SW 1271 (cell line): Measurements from ENCODE around the gene NISCH.
"Not testable (repeated sequence)": the region's sequence is repeated elsewhere in the genome, so short reads cannot be mapped to it uniquely, and the experiment has no call there.

Experiments used
- DNase-seq, 2 experiments: peaks; one replicate each; lab custom pipeline; 2025; lab: John Stamatoyannopoulos, UW

The NISCH gene

DNA sequence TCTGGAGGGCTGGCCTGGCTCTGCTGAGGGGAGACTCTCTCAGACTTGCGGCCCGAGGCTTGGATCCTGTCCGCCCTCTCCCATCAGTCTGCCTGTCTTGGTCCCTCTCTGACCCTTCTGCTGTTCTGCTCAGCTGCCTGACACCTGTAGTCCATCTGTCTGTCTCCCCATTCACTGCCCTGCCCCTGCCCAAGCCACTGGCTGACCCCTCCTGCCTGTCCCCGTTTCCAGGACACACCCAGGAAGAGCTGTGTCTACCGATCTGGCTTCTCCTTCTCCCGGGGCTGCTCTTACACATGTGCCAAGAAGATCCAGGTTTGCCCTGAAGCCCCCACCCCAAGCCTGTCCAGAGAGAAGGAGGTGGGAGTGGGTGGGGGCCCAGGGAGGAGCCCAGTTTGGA is 59.8 kb downstream of the NISCH start:
- no peak for DNase-seq

DNA sequence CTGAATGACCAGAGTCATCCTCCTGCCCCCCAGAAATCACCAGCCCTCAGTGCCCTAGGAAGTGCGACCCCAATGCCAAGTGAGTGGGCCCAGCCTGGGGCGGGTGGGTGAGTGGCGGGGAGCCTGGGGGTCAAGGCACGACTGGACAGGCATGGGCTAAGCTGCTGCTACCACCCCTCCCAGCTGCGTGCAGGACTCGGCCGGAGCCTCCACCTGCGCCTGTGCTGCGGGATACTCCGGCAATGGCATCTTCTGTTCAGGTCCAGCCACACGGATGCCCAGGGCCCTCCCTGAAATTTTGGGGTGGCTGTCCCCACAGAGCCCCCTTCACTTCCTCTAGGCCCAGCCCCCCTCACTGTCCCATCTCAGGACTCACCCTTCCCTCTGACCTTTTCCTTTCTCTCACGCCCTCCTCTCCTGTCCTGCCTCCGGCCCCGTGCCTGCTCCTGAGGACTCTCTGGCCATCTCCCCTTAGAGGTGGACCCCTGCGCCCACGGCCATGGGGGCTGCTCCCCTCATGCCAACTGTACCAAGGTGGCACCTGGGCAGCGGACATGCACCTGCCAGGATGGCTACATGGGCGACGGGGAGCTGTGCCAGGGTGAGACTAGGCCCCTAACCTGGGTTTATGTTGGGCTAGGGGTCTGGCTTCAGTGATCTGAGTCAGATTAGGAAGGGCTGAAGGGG is 61.2 kb downstream of the NISCH start:
- DNase-seq, result no peak

DNA sequence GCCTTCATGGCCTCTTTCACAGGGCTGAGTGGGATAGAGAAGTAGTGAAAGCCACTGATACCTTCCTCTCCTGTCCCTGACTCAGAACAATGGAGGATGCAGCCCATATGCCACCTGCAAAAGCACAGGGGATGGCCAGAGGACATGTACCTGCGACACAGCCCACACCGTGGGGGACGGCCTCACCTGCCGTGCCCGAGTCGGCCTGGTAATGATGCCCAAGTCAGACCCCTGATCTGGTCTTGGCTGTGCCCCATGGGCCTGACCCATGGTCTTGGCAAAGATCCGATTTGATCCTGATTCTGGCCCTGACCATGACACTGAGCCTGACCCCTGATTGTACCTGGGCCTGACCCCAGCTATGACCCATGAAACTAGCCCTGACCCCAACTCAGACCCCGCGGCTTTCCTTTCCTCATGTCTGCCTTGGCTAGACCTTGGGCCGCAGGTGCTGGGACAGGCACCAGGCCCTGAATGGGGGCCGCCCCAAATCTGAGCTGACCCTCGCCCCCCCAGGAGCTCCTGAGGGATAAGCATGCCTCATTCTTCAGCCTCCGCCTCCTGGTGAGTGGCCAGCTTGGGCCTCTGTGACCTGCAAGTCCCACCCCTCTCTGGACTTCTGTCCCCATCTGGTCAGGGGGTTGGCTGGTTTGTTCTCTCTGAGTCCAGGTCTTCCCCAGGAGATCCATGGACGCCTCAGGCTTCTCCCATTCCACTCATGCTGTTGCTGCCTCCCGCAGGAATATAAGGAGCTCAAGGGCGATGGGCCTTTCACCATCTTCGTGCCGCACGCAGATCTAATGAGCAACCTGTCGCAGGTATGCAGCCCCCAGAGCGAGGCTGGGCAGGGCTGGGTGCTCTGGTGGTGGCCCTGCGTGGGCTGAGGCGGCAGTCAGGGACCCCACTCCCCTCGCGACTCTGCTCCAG is 62.7 kb downstream of the NISCH start:
- no peak for DNase-seq

- no peak for DNase-seq
Measured at GRCh38 chr3:52518723-52519444, 63.5 kb downstream of the NISCH start.

- DNase-seq, result no peak
Measured at GRCh38 chr3:52519445-52520140, 64.2 kb downstream of the NISCH start.

DNA sequence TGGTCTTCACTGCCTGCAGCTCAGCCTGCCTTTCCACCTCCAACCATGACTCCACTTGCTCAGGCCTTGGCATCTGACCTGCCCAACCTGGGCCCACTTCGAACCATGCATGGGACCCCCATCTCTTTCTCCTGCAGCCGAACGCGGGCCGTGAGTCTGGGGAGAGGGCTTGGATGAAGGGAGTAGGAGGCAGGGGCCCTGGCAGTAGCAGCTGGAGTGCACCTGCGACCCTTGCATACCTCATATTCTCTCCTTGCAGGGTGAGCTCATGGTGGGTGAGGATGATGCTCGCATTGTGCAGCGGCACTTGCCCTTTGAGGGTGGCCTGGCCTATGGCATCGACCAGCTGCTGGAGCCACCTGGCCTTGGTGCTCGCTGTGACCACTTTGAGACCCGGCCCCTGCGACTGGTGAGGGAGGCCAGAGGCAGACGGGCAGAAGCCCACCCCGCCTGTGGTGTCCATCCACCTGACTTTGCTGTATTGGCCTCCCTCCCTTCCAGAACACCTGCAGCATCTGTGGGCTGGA is 64.8 kb downstream of the NISCH start:
- DNase-seq, result no peak

DNA sequence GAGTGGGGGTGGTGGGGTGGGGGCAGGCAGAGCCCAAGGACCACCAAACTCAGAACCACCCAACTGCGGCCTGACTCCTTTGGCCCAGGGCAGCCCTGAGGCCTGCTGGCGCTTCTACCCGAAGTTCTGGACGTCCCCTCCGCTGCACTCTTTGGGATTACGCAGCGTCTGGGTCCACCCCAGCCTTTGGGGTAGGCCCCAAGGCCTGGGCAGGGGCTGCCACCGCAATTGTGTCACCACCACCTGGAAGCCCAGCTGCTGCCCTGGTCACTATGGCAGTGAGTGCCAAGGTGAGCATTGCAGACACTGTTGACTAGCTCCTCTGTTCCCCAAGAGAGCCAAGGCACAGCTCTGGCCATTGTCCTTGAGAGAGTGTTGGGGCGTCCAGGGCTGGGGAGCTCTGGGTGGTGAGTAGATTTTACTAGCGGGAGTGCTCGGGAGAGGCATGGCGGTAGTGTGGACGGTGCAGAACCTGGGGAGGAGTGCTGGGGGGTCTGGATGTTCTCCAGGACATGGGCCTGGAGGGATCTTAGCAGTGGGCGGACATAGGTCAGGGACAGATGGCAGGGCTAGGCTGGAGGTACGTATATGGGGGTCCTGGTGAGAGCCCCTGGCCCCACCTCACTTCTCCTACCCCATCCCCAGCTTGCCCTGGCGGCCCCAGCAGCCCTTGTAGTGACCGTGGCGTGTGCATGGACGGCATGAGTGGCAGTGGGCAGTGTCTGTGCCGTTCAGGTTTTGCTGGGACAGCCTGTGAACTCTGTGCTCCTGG is 65.5 kb downstream of the NISCH start:
- DNase-seq, result no peak

- no peak for DNase-seq
Measured at GRCh38 chr3:52521488-52521824, 66.1 kb downstream of the NISCH start.

GRCh38 chr3:52521881-52522650 is 66.7 kb downstream of the NISCH start:
- DNase-seq, result no peak

GRCh38 chr3:52522651-52523251 is 67.3 kb downstream of the NISCH start:
- DNase-seq, result no peak

- no peak for DNase-seq
Measured at GRCh38 chr3:52523386-52524257, 68.2 kb downstream of the NISCH start.

- no peak for DNase-seq
Measured at GRCh38 chr3:52524258-52524751, 68.9 kb downstream of the NISCH start.

- DNase-seq, result no peak
Measured at GRCh38 chr3:52524752-52525679, 69.6 kb downstream of the NISCH start.

DNA sequence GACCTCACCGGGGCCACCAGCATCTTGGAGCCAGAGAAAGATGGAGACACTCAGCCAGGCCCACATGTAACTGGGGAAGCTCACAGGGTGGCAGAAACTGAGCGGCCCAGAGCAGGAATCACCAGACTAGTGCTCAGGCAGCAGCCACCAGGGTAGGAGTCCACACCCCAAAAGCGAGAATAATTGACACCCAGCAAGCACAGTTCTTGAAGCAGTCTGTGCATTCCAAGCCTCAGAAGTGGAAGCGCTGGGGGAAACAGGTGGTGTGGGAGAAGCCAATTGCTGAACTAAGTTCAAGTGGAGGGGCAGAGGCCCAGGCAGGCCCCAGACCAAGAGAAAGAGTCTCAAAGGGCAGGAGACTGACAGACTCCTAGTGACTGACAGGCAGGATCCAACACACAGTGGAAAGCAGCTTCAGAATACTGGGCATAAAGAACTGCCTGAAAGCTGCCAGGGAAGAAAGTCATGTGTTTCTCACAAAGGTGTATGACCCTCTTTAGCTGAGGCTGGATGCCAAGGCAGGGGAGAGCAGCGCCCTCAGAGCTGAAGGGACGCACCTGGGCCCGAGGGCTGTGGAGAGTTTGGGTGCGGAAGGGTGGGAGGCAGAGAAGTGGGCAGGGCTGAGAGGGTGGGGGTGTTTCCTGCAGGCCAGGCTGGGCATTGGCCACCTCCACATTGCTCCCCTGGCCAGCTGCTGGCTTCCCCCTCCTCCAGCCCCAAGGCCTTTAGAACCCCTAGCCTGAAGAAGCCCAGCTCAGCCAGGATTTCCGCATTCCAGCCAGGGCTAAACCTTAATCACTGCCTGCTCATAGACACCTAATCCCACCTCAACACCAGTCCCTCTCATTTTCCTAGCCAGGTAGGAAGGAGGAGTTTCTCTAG is 70.5 kb downstream of the NISCH start:
- no peak for DNase-seq

DNA sequence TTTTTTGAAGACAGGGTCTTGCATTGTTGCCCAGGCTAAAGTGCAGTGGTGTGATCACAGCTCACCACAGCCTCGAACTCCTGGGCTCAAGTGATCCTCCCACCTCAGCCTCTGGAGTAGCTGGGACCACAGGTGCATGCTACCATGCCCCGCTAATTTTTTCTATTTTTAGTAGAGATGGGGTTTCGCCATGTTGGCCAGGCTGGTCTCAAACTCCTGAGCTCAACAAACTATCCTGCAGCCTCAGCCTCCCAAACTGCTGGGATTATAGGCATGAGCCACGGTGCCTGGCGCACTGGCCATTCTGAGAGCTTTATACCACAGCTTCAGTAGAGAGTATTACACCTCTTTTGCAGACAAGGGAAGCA is 71.3 kb downstream of the NISCH start:
- not testable (repeated sequence) for DNase-seq

DNA sequence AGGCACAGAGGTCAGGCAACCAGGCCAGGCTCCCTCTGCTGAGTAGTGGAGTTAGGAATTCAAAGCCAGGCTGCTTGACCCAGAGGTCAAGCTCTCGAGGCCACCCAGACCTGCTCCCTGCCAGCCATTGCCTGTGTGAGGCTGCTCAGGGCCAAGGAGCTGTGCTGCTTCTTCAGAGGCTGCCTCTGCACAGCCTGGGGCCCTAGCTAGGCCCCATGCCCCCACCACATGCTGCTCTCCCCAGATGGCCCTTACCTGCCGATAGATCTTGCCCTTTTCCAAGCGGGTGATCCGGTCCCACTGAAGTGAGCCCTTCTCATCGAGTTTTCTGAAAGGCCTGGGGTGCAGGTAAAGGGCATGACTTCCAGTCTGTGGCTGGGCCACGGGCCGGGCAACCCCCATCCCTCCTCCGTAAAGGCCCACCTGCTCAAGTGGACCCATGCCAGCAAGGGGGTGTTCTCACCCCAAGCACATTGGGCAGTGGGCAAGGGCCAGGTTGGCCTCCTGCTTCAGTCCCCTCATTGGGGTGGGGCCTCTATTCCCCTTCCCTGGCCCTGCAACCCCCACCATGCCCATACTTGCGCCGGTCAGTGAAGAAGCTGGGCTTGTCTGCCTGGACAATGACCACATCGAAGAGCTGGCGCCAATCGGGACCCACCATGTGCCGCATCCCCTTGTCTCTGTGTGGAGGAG is 71.8 kb downstream of the NISCH start:
- no peak for DNase-seq
